ENCODE measurements around the gene ARMCX4.

DNA sequence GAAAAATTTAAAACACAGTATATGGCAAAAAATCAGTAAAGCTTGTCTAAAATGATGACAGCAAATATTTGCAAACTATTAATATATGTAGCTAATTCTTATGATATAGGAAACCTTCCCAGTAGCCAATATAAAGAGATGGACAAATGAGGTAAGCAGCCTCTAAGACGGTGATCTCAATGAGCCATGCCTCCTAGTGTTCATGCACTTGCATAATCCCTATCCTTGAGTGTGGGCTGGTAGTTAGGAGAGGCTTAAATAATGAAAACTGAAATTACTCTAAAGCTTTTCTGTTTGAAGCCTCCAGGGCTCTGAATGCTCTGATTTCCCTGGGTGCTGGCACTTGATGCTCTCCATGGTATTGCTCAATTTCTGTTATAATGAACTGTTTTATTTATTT lies 24.6 kb upstream of the ARMCX4 start:
- TF ChIP-seq, protein P1, sequence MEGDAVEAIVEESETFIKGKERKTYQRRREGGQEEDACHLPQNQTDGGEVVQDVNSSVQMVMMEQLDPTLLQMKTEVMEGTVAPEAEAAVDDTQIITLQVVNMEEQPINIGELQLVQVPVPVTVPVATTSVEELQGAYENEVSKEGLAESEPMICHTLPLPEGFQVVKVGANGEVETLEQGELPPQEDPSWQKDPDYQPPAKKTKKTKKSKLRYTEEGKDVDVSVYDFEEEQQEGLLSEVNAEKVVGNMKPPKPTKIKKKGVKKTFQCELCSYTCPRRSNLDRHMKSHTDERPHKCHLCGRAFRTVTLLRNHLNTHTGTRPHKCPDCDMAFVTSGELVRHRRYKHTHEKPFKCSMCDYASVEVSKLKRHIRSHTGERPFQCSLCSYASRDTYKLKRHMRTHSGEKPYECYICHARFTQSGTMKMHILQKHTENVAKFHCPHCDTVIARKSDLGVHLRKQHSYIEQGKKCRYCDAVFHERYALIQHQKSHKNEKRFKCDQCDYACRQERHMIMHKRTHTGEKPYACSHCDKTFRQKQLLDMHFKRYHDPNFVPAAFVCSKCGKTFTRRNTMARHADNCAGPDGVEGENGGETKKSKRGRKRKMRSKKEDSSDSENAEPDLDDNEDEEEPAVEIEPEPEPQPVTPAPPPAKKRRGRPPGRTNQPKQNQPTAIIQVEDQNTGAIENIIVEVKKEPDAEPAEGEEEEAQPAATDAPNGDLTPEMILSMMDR (IDR thresholded peaks at IDR 0.05), result no peak
- TF ChIP-seq ZFX (IDR thresholded peaks at IDR 0.05; ENCODE audit: borderline replicate concordance), result no peak
